Astrocyte (in vitro differentiated cells and primary cell): ENCODE data around the gene ACOT8. TPM values are rescaled to one million over a fixed set of nuclear protein-coding genes. Genes with fewer than 3 reads are reported as not detected.
A peak's percentile ranks its signal among the peaks of the same experiment; 100 is the strongest.

Experiments
- DNase-seq: peaks from one replicate; pipeline ENCODE4 v3.0.0-alpha.2; 2010; ENCODE audit warnings: low read depth
- FAIRE-seq: peaks from 2 replicates; lab custom pipeline; 2011; peaks lifted over from hg19 to GRCh38; lab: Jason Lieb, UNC
- H2AFZ ChIP-seq: 2 replicates; pipeline ENCODE4 v1.6.0; 2012; ENCODE audit warnings: low read depth, low read length, inconsistent platforms
- H3K27ac ChIP-seq: 2 replicates; pipeline ENCODE4 v1.5.1; 2011; ENCODE audit warnings: low read depth, low read length, inconsistent platforms
- H3K27me3 ChIP-seq: 2 replicates; pipeline ENCODE4 v1.6.0; 2011; ENCODE audit warnings: low read length, inconsistent platforms; ENCODE audit not compliant: insufficient read depth
- H3K36me3 ChIP-seq: 2 replicates; pipeline ENCODE4 v1.5.1; 2011; ENCODE audit warnings: low read length, inconsistent platforms; ENCODE audit not compliant: insufficient read depth
- H3K4me1 ChIP-seq: 2 replicates; pipeline ENCODE4 v1.5.1; 2011; ENCODE audit warnings: low read length, inconsistent platforms; ENCODE audit not compliant: insufficient read depth
- H3K4me2 ChIP-seq: 2 replicates; pipeline ENCODE4 v1.6.0; 2012; ENCODE audit warnings: low read length, inconsistent platforms
- H3K4me3 ChIP-seq: 2 replicates; pipeline ENCODE4 v1.5.1; 2011; ENCODE audit warnings: low read depth, mild to moderate bottlenecking, low read length, inconsistent platforms; ENCODE audit not compliant: insufficient read depth
- H3K79me2 ChIP-seq: 2 replicates; pipeline ENCODE4 v1.6.0; 2012; ENCODE audit warnings: mild to moderate bottlenecking, low read length, inconsistent platforms; ENCODE audit not compliant: insufficient read depth
- H3K9ac ChIP-seq: 2 replicates; pipeline ENCODE4 v1.6.0; 2012; ENCODE audit warnings: mild to moderate bottlenecking, low read length, inconsistent platforms
- H3K9me3 ChIP-seq: 2 replicates; pipeline ENCODE4 v1.5.1; 2012; ENCODE audit warnings: low read depth, mild to moderate bottlenecking, low read length, inconsistent platforms; ENCODE audit not compliant: insufficient read depth
- H4K20me1 ChIP-seq: 2 replicates; pipeline ENCODE4 v1.6.0; 2012; ENCODE audit warnings: low read length, inconsistent platforms; ENCODE audit not compliant: insufficient read depth
- H3K27ac Mint-ChIP-seq: one replicate; pipeline ENCODE4 v1.8.0; 2021; ENCODE audit warnings: mild to moderate bottlenecking, mixed read lengths; ENCODE audit not compliant: unreplicated experiment
- H3K27me3 Mint-ChIP-seq: one replicate; pipeline ENCODE4 v1.8.0; 2021; ENCODE audit warnings: low read depth, mixed read lengths; ENCODE audit not compliant: unreplicated experiment
- H3K36me3 Mint-ChIP-seq: one replicate; pipeline ENCODE4 v1.8.0; 2021; ENCODE audit warnings: low read depth, mixed read lengths; ENCODE audit not compliant: unreplicated experiment
- H3K4me1 Mint-ChIP-seq: one replicate; pipeline ENCODE4 v1.8.0; 2021; ENCODE audit warnings: low read depth, mixed read lengths; ENCODE audit not compliant: unreplicated experiment
- H3K4me3 Mint-ChIP-seq: one replicate; pipeline ENCODE4 v1.8.0; 2021; ENCODE audit warnings: mild to moderate bottlenecking, moderate library complexity, mixed read lengths; ENCODE audit not compliant: unreplicated experiment
- H3K9me3 Mint-ChIP-seq: one replicate; pipeline ENCODE4 v1.8.0; 2021; ENCODE audit warnings: mild to moderate bottlenecking, mixed read lengths; ENCODE audit not compliant: unreplicated experiment
- EZH2 ChIP-seq: IDR thresholded peaks from 2 replicates; pipeline ENCODE4 v1.6.1; 2012; ENCODE audit warnings: mild to moderate bottlenecking, low read length, inconsistent platforms; ENCODE audit not compliant: insufficient read depth
- total RNA-seq: library from RNA; stranded (reverse); gene quantifications from 2 replicates; pipeline ENCODE4 v1.2.1, GENCODE V29; 2021
- TF ChIP-seq, protein P1 (sequence below): IDR thresholded peaks from 2 replicates; pipeline ENCODE4 v1.5.1; 2011; ENCODE audit warnings: low read depth, mild to moderate bottlenecking, inconsistent platforms, low read length, moderate library complexity; ENCODE audit not compliant: insufficient read depth

The ACOT8 gene
- total RNA-seq, 1 donor from 2014 or later = 22.0 TPM

DNA sequence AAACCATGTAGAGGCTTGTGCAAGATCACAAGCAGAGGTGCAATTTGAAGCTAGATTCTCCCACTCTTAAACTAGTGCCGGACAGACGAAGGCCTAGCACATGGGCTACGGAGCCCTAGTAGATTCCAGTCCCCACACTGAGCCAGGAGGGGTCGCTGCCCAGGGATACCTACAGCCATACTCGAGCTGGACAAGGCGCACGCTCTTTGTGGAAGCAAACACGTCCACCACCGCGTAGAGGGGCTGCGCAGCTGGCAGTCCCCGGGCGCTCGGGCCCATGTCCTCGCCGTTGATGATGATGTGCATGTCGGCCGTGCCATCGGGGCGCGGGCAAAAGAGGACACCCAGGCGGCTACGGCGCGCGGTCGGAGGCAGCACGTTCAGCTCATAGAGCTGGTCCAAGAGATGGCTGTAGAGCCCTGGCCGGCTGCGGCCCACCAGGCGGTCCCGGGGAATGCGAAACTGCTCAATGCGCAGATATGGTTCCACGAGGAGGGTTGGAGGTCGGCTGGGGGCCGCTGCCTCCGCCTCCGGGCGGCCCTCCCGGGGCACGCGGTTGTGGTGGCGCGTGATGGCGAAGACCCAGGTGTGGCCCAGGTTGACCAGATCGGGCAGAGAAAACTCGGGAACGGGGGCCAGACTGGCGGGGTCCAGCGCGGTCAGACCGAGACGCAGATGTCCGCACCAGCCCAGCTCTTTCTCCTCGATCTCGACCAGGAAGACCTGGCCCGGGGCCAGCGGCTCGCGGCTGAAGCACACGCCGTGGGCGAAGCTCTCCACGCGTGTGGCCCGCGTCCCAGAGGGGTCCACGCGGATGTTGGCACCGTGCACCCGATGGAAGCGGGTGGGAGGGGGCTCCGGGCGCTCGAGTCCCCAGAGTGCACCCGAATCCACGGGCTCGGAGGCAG is 33.1 kb upstream of the ACOT8 start:
- DNase-seq (peak; percentile 71), FAIRE-seq (no peak)
- Mint-ChIP-seq H3K9me3 (no peaks in the 10 kb centered on the region), H3K36me3 (peaks cover 14% of the 10 kb centered on the region), H3K4me3 (peak overlapping the region; percentile 89), H3K4me1 (peaks cover 11% of the 10 kb centered on the region), H3K27me3 (no peaks in the 10 kb centered on the region), H3K27ac (peak overlapping the region; percentile 14)
- Histone ChIP-seq H3K79me2 (peaks cover 16% of the 10 kb centered on the region), H3K27ac (peak overlapping the region; percentile 57), H4K20me1 (peaks cover 28% of the 10 kb centered on the region), H3K9me3 (no peaks in the 10 kb centered on the region), H3K4me3 (peak overlapping the region; percentile 77), H3K4me1 (peaks cover 30% of the 10 kb centered on the region), H3K4me2 (peak overlapping the region; percentile 99), H3K9ac (peak overlapping the region; percentile 88), H3K36me3 (no peaks in the 10 kb centered on the region), H2AFZ (peak overlapping the region; percentile 94), H3K27me3 (no peaks in the 10 kb centered on the region)
- TF ChIP-seq, protein P1, sequence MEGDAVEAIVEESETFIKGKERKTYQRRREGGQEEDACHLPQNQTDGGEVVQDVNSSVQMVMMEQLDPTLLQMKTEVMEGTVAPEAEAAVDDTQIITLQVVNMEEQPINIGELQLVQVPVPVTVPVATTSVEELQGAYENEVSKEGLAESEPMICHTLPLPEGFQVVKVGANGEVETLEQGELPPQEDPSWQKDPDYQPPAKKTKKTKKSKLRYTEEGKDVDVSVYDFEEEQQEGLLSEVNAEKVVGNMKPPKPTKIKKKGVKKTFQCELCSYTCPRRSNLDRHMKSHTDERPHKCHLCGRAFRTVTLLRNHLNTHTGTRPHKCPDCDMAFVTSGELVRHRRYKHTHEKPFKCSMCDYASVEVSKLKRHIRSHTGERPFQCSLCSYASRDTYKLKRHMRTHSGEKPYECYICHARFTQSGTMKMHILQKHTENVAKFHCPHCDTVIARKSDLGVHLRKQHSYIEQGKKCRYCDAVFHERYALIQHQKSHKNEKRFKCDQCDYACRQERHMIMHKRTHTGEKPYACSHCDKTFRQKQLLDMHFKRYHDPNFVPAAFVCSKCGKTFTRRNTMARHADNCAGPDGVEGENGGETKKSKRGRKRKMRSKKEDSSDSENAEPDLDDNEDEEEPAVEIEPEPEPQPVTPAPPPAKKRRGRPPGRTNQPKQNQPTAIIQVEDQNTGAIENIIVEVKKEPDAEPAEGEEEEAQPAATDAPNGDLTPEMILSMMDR = peak; percentile 49
- TF ChIP-seq EZH2 = no peak

DNA sequence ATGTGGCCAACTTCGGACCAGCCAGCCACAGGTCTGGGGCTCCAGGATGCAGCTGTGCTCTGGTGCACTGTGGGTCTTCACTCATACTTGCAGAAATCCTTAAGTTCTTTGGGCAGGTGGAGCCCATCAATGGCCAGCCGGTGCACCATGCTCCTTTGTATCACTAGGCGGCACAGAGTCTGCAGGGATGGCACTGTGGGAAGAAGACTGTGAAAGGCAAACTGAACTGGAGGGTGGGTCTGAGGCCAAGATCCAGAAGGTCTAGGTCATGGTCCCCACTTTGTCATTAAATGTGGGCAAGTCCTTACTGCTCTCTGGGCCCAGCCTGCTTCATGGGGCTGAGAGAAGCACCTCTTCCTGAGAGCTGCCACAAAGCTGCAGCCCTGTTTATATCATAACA is 31.5 kb upstream of the ACOT8 start:
- Histone ChIP-seq H3K79me2 (peaks cover 20% of the 10 kb centered on the region), H4K20me1 (peaks cover 31% of the 10 kb centered on the region), H3K27ac (no peak overlapping the region), H2AFZ (no peak overlapping the region), H3K4me1 (peaks cover 39% of the 10 kb centered on the region), H3K36me3 (peaks cover 4% of the 10 kb centered on the region), H3K4me2 (no peak overlapping the region), H3K9ac (no peak overlapping the region), H3K27me3 (no peaks in the 10 kb centered on the region), H3K9me3 (no peaks in the 10 kb centered on the region), H3K4me3 (no peak overlapping the region)
- no peaks in the 10 kb centered on the region for H3K9me3 Mint-ChIP-seq
- no peak for DNase-seq
- H3K27me3 Mint-ChIP-seq = no peaks in the 10 kb centered on the region
- peaks cover 11% of the 10 kb centered on the region for H3K36me3 Mint-ChIP-seq
- no peak overlapping the region for H3K4me3 Mint-ChIP-seq
- TF ChIP-seq EZH2 = no peak
- TF ChIP-seq, protein P1 = no peak
- peaks cover 18% of the 10 kb centered on the region for H3K4me1 Mint-ChIP-seq
- FAIRE-seq = no peak
- no peak overlapping the region for H3K27ac Mint-ChIP-seq

DNA sequence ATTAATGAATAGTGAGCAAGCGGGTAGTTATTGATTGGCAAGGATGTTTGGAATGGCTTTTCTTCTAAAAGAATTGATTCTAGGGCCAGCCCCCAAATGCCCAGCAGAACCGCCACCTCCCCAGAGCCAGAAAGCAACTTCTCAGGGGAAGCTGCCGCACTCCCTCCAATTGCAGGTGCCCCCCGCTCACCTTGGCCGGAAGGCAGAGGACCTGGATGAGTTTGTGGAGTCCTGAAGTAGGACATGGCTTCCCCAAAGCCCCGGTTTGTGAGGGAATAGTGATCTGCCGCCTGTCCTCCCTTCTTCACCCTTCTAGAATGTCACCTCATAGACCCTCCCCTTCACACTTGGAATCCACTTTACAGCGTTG is 30.1 kb upstream of the ACOT8 start, which contains the start of gene SPATA25:
TSS of gene SPATA25 (minus strand) at position 277 of the 370 bp plus-strand sequence. CDS start at position 245, 32 bp downstream.
- no peak within 1 kb of the TSS for H3K4me3 Mint-ChIP-seq

More for the DNA sequence above, 30.1 kb upstream of the ACOT8 start, which contains the start of gene SPATA25:
- Histone ChIP-seq H3K4me2 (no peak within 1 kb of the TSS), H3K27ac (no peak within 1 kb of the TSS), H3K36me3 (peaks cover 12% of the 10 kb centered on the region), H4K20me1 (peaks cover 38% of the 10 kb centered on the region), H3K9me3 (no peaks in the 10 kb centered on the region), H3K4me1 (peaks cover 32% of the 10 kb centered on the region), H3K27me3 (no peaks in the 10 kb centered on the region), H3K79me2 (peaks cover 33% of the 10 kb centered on the region), H2AFZ (no peak within 1 kb of the TSS), H3K4me3 (no peak within 1 kb of the TSS), H3K9ac (no peak within 1 kb of the TSS)
- no peaks in the 10 kb centered on the region for H3K27me3 Mint-ChIP-seq
- H3K9me3 Mint-ChIP-seq = no peaks in the 10 kb centered on the region
- H3K36me3 Mint-ChIP-seq = peaks cover 17% of the 10 kb centered on the region
- DNase-seq = no peak
- FAIRE-seq = no peak
- TF ChIP-seq, protein P1 = no peak
- TF ChIP-seq EZH2 = no peak
- peaks cover 21% of the 10 kb centered on the region for H3K4me1 Mint-ChIP-seq
- H3K27ac Mint-ChIP-seq = no peak within 1 kb of the TSS
